Ovary (tissue), 3 donors: ENCODE measurements around the gene GRK5.

ENCODE experiments used
- POLR2A ChIP-seq: fragments of 450-650 bp; IDR thresholded peaks from one replicate; pipeline ENCODE4 v1.6.1; 2017; ENCODE audit warnings: antibody characterized with exemption, mild to moderate bottlenecking, moderate library complexity
- TF ChIP-seq, protein P1 (sequence below), 3 donors: fragments of 450-650 bp in 2 of 3; fragments of 200-600 bp in 1 of 3; IDR thresholded peaks; one replicate each; pipeline versions ENCODE4 v1.5.1 to v1.8.0; 2016 to 2022; ENCODE audit warnings: antibody characterized with exemption in 3 of 3, mild to moderate bottlenecking in 1 of 3
- donor health status: DM: no; HTN: no; CAD: no.

DNA sequence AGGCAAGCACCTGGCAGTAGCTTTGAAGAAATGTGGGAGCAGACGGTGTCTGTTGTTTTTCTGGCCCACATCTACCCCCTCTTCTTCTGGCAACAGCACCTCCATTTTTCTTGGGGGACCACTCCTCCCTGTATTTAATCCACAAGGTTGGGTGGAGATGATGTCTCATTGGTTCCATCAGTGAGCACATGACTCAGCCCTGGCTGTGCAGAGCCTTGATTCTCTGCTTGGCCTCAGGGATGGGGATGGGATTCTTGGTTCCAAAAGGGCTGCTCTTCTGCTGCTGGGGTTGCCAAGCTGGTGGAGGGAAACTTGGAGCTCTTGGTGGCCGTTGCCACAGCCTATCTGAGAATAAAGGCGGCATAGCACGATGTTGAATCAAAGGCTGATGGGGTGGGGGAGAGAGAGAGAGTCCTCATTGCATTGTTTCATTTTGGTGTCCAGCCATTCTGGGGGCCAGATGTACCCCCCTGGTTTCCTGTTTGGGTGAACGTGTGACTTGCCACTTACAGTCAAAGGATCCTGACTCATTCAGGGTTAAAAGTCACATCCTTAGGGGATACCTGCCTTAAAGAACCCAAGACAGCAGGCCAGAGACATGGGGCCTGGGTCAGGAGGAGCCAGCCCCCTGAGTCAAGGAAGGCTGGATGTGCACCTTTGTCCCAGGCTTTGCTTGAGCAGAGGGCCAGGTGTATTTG, 25.9 kb downstream of the GRK5 start:
- TF ChIP-seq, protein P1, sequence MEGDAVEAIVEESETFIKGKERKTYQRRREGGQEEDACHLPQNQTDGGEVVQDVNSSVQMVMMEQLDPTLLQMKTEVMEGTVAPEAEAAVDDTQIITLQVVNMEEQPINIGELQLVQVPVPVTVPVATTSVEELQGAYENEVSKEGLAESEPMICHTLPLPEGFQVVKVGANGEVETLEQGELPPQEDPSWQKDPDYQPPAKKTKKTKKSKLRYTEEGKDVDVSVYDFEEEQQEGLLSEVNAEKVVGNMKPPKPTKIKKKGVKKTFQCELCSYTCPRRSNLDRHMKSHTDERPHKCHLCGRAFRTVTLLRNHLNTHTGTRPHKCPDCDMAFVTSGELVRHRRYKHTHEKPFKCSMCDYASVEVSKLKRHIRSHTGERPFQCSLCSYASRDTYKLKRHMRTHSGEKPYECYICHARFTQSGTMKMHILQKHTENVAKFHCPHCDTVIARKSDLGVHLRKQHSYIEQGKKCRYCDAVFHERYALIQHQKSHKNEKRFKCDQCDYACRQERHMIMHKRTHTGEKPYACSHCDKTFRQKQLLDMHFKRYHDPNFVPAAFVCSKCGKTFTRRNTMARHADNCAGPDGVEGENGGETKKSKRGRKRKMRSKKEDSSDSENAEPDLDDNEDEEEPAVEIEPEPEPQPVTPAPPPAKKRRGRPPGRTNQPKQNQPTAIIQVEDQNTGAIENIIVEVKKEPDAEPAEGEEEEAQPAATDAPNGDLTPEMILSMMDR (IDR thresholded peaks at IDR 0.05) = no peak
- no peak for TF ChIP-seq POLR2A
